ENCODE results near the gene SEZ6L2.

The SEZ6L2 gene

GRCh38 chr16:29926711-29927052 is 27.3 kb upstream of the SEZ6L2 start:
- CTCF ChIA-PET = interaction anchor here (0.7 kb wide), 1 partner anchor 61 kb away, joined by 3 read pairs; no protein-coding TSS in a partner anchor
- DNase-seq (ENCODE audit: low spot score) = peak; percentile 34
- H3K27ac ChIP-seq = peak overlapping the region; percentile 81
- POLR2A ChIA-PET (ENCODE audit: low non-redundant PET) = interaction anchor here (0.6 to 1.2 kb wide), 6 partner anchors 18 to 139 kb away, joined by 3 to 10 read pairs (median 4); partner anchors contain the start of genes ALDOA and TMEM219
- no peak for TF ChIP-seq CTCF (conservative IDR thresholded peaks at IDR 0.05; ENCODE audit: low read depth)

- no peak for TF ChIP-seq CTCF (conservative IDR thresholded peaks at IDR 0.05; ENCODE audit: low read depth)
- peak; percentile 98 for DNase-seq (ENCODE audit: low spot score)
- H3K27ac ChIP-seq = peak within 1 kb of the TSS; percentile 81
- ChIA-PET CTCF (interaction anchor here (0.5 to 1.2 kb wide), 4 partner anchors 17 to 218 kb away, joined by 3 to 5 read pairs (median 4); no protein-coding TSS in a partner anchor), POLR2A (ENCODE audit: low non-redundant PET) (interaction anchor here (0.6 to 1.2 kb wide), 7 partner anchors 10 to 140 kb away, joined by 3 to 10 read pairs (median 4); partner anchors contain the start of genes ALDOA and TMEM219)
Measured at GRCh38 chr16:29925781-29926710, 26.7 kb upstream of the SEZ6L2 start, which contains the start of gene KCTD13. Gene KCTD13, minus strand, starts transcription at chr16:29926226. Its CDS starts 193 bp downstream, at chr16:29926033.

- DNase-seq (ENCODE audit: low spot score) = peak; percentile 30
- ChIA-PET POLR2A (ENCODE audit: low non-redundant PET) (interaction anchor here (0.6 to 1.2 kb wide), 5 partner anchors 9 to 99 kb away, joined by 3 to 10 read pairs (median 3); no protein-coding TSS in a partner anchor), CTCF (interaction anchor here (0.5 to 1.2 kb wide), 3 partner anchors 17 to 217 kb away, joined by 3 to 5 read pairs (median 4); no protein-coding TSS in a partner anchor)
- no peak for TF ChIP-seq CTCF (conservative IDR thresholded peaks at IDR 0.05; ENCODE audit: low read depth)
- H3K27ac ChIP-seq = peak overlapping the region; percentile 81
Measured at GRCh38 chr16:29925105-29925756, 25.9 kb upstream of the SEZ6L2 start.

GRCh38 chr16:29922986-29923501 is 23.7 kb upstream of the SEZ6L2 start:
- H3K27ac ChIP-seq = no peak overlapping the region
- no peak for DNase-seq (ENCODE audit: low spot score)
- POLR2A ChIA-PET (ENCODE audit: low non-redundant PET) = interaction anchor here (0.5 kb wide), 1 partner anchor 24 kb away, joined by 3 read pairs; no protein-coding TSS in a partner anchor
- CTCF ChIA-PET = interaction anchor here (0.6 kb wide), 1 partner anchor 24 kb away, joined by 4 read pairs; no protein-coding TSS in a partner anchor
- TF ChIP-seq CTCF (conservative IDR thresholded peaks at IDR 0.05; ENCODE audit: low read depth) = no peak

GRCh38 chr16:29922326-29922725 is 23.0 kb upstream of the SEZ6L2 start:
- H3K27ac ChIP-seq = no peak overlapping the region
- POLR2A ChIA-PET (ENCODE audit: low non-redundant PET) = no interaction called here
- no peak for DNase-seq (ENCODE audit: low spot score)
- CTCF ChIA-PET = no interaction called here
- TF ChIP-seq CTCF (conservative IDR thresholded peaks at IDR 0.05; ENCODE audit: low read depth) = no peak

GRCh38 chr16:29921034-29921385 is 21.7 kb upstream of the SEZ6L2 start:
- POLR2A ChIA-PET (ENCODE audit: low non-redundant PET) = no interaction called here
- CTCF ChIA-PET = interaction anchor here (0.6 kb wide), 1 partner anchor 220 kb away, joined by 3 read pairs; no protein-coding TSS in a partner anchor
- DNase-seq (ENCODE audit: low spot score) = no peak
- no peak overlapping the region for H3K27ac ChIP-seq
- no peak for TF ChIP-seq CTCF (conservative IDR thresholded peaks at IDR 0.05; ENCODE audit: low read depth)

All from RWPE1 (cell line).